HCT116 (cell line): ENCODE results near the gene CCDC154.

ENCODE experiments used
- CEBPB ChIP-seq: IDR thresholded peaks from 2 replicates; pipeline ENCODE4 v1.6.1; 2012; ENCODE audit warnings: low read depth
- EGR1 ChIP-seq: IDR thresholded peaks from 2 replicates; pipeline ENCODE4 v1.6.1; 2012; ENCODE audit warnings: low read depth
- ELF1 ChIP-seq: IDR thresholded peaks from 2 replicates; pipeline ENCODE4 v1.6.1; 2012; ENCODE audit warnings: low read depth, borderline replicate concordance
- EZH2 ChIP-seq: fragments of 200-600 bp; sonication (generic); IDR thresholded peaks from 2 replicates; pipeline ENCODE4 v1.6.1; 2017; ENCODE audit warnings: antibody characterized with exemption, mixed run types
- EZH2phosphoT487 ChIP-seq: fragments of 200-600 bp; IDR thresholded peaks from 2 replicates; pipeline ENCODE4 v1.6.1; 2018; ENCODE audit warnings: antibody characterized with exemption, borderline replicate concordance
- POLR2AphosphoS5 ChIP-seq: IDR thresholded peaks from 2 replicates; pipeline ENCODE4 v1.6.1; 2011; ENCODE audit warnings: mild to moderate bottlenecking, low read depth, low read length, moderate library complexity
- RAD21 ChIP-seq: IDR thresholded peaks from 2 replicates; pipeline ENCODE4 v1.6.1; 2012; ENCODE audit warnings: low read depth, mild to moderate bottlenecking
- SP1 ChIP-seq: IDR thresholded peaks from 2 replicates; pipeline ENCODE4 v1.6.1; 2012; ENCODE audit warnings: low read depth
- SRF ChIP-seq: IDR thresholded peaks from 2 replicates; pipeline ENCODE4 v1.6.1; 2012; ENCODE audit warnings: low read depth
- YY1 ChIP-seq: IDR thresholded peaks from 2 replicates; pipeline ENCODE4 v1.6.1; 2011; ENCODE audit warnings: low read length, low read depth, moderate library complexity, mild to moderate bottlenecking; ENCODE audit not compliant: insufficient replicate concordance; ENCODE audit errors: extremely low read depth
- ZFX ChIP-seq: fragments of 450-650 bp; IDR thresholded peaks from 2 replicates; pipeline ENCODE4 v1.6.1; 2017
- ZNF274 ChIP-seq: fragments of 200-500 bp; sonication (Bioruptor generic); IDR thresholded peaks from 2 replicates; pipeline ENCODE4 v1.6.1; 2014; ENCODE audit warnings: mild to moderate bottlenecking, low read depth, low read length, inconsistent platforms
- TF ChIP-seq, protein P1 (sequence below), 3 experiments: fragments of 200-600 bp in 1 of 3; sonication (generic) in 1 of 3; IDR thresholded peaks in 2 of 3; conservative IDR thresholded peaks in 1 of 3; 2 replicates each; pipeline ENCODE4 v1.5.1; 2012 to 2017; ENCODE audit warnings: low read depth in 2 of 3, low read length in 2 of 3, antibody characterized with exemption in 1 of 3, borderline replicate concordance in 1 of 3, control low read depth in 1 of 3, mild to moderate bottlenecking in 1 of 3, mixed read lengths in 1 of 3, mixed run types in 1 of 3, moderate library complexity in 1 of 3; ENCODE audit not compliant: insufficient read depth in 1 of 3

DNA sequence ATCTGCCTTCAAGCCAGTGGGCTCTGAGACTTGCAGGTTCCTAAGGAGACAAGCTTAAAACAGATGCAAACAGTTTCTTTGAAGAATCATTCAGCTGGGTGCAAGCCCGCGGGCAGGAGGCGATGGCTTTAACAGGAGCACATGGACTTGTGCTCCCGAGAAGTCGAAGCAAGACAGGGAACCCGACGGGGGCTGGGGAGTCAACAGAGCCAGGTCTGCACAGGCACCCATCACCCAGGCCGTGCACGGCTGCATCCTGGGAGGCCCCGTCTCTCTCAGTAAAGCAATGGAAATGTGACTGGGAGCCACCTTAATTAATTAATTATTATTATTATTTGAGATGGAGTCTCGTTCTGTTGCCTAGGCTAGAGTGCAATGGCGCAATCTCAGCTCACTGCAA is 44.7 kb upstream of the CCDC154 start:
- no peak for TF ChIP-seq SRF
- no peak for TF ChIP-seq ELF1
- TF ChIP-seq, protein P1, sequence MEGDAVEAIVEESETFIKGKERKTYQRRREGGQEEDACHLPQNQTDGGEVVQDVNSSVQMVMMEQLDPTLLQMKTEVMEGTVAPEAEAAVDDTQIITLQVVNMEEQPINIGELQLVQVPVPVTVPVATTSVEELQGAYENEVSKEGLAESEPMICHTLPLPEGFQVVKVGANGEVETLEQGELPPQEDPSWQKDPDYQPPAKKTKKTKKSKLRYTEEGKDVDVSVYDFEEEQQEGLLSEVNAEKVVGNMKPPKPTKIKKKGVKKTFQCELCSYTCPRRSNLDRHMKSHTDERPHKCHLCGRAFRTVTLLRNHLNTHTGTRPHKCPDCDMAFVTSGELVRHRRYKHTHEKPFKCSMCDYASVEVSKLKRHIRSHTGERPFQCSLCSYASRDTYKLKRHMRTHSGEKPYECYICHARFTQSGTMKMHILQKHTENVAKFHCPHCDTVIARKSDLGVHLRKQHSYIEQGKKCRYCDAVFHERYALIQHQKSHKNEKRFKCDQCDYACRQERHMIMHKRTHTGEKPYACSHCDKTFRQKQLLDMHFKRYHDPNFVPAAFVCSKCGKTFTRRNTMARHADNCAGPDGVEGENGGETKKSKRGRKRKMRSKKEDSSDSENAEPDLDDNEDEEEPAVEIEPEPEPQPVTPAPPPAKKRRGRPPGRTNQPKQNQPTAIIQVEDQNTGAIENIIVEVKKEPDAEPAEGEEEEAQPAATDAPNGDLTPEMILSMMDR (IDR thresholded peaks at IDR 0.05 in 2 of 3, conservative IDR thresholded peaks at IDR 0.05 in 1 of 3; ENCODE audit: borderline replicate concordance in 1 of 3, insufficient read depth in 1 of 3, low read depth in 2 of 3, low read length in 2 of 3), result no peak
- no peak for TF ChIP-seq EZH2phosphoT487
- no peak for TF ChIP-seq EZH2
- TF ChIP-seq ZFX, result no peak
- TF ChIP-seq CEBPB, result no peak
- TF ChIP-seq POLR2AphosphoS5, result no peak
- TF ChIP-seq SP1, result no peak
- TF ChIP-seq EGR1, result no peak
- TF ChIP-seq ZNF274, result no peak
- TF ChIP-seq YY1, result no peak
- TF ChIP-seq RAD21, result no peak
